Activated CD4-positive, alpha-beta memory T cell treated with anti-CD3 and anti-CD28 coated beads, Interleukin-2, amount 10 ng/mL, durations not matched to agents 7 days and 5 days (primary cell): ENCODE results near the gene NKD1. TPM values are rescaled to one million over a fixed set of nuclear protein-coding genes. Genes with fewer than 3 reads are reported as not detected.

Experiments used
- CTCF ChIA-PET: fragments of 350-600 bp; sonication (Branson Sonifier 250); formaldehyde crosslinking; loops from one replicate; lab custom pipeline; 2021; ENCODE audit warnings: antibody characterized with exemption, inconsistent platforms; lab: Charles Lee
- POLR2A ChIA-PET: fragments of 350-600 bp; sonication (Branson Sonifier 250); formaldehyde crosslinking; loops from one replicate; lab custom pipeline; 2021; ENCODE audit warnings: antibody characterized with exemption; lab: Charles Lee
- DNase-seq: peaks from one replicate; pipeline ENCODE4 v3.0.0-alpha.2; 2020
- H3K27ac Mint-ChIP-seq: one replicate; pipeline ENCODE4 v1.8.0; 2021; ENCODE audit warnings: mild to moderate bottlenecking, mixed read lengths
- H3K27me3 Mint-ChIP-seq: one replicate; pipeline ENCODE4 v1.8.0; 2021; ENCODE audit warnings: mixed read lengths
- H3K36me3 Mint-ChIP-seq: one replicate; pipeline ENCODE4 v1.8.0; 2021; ENCODE audit warnings: low read depth, mixed read lengths
- H3K4me1 Mint-ChIP-seq: one replicate; pipeline ENCODE4 v1.8.0; 2021; ENCODE audit warnings: mixed read lengths
- H3K4me3 Mint-ChIP-seq: one replicate; pipeline ENCODE4 v1.8.0; 2021; ENCODE audit warnings: mild to moderate bottlenecking, mixed read lengths
- H3K9me3 Mint-ChIP-seq: one replicate; pipeline ENCODE4 v1.8.0; 2021; ENCODE audit warnings: mixed read lengths
- total RNA-seq, 2 experiments: library from RNA; stranded (reverse); gene quantifications; one replicate each; pipeline ENCODE4 v1.2.3, GENCODE V29; 2021

NKD1 gene
- total RNA-seq, 2 experiments from 2014 or later = 0.95 to 1.9 TPM

DNA sequence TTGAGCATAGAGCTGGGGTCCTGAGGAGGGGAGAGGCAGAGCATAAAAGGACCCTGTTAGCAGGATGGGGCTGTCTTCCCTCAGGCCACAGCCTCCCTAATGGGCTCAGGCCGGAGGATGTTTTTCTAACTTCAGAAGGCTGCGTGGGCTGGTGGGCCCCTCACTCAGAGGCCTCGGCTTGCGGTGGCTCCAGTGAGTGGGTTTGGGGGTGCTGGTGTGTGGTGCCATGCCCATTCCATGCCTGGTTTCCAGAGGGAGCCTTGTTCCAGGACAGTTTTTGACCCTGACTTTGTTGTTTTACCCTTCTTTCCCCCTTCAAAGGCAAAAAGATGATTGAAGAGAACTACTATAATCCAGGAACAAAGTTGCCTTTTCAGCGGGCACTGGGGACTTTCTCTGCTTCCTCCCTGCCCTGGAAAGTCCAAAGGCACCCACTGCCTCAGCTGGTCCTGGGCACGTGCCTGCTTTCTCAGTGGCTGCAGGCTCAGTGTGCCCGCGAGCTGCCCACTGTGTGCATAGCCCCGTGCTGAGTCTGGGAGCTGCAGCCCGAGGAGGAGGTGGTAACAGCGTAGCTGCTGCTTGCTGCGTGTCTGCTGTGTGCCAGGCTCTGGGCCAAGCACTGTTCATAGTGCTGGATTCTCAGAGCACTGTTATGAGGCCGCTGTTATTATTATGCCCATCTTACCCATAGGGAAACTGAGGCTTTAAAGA is 11.8 kb downstream of the NKD1 start:
- CTCF ChIA-PET = no interaction called here

DNA sequence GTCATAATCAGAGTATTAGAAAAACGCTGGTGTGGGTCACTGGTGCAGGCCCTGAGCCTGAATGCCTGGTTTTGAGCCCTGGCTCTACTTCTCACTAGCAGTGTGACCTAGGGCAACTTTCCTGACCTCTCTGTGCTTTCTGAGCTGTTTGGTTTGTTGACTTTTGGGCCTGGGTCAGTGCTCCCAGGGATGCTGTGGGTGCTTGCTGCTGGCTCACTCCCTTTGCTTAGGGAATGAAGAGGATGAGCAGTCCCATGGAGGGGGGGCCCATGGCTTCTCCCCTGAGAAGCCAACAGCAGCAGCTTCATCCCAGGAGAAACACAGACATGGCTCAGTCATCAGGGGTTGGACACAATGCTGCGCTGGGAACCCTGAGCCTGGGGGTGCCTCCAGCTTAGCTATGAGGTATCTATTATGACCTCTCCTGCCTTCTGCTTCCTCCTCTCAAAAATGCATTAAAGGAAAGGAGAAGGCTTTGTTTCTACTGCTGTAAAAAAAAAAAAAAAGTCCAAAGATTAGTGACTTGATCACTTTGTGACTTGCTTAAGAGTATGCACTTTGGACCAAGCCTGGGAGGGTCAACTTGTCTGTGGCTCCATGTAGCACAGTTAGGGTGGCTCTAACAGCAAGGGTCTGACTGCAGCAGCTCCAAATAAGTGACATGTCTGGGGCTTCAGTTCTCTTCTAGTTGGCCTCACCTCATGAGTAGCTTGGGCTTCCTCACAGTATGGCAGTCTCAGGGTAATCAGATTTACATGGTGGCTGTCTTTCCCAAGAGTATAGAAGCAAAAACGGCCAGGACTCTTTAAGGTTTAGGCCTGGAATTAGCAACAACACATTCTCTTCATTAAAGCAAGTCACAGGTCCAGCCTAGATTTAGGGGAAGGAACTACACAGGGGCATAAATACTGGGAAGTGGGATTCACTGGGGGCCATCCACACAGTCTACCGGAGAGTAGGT is 13.0 kb downstream of the NKD1 start:
- no peak overlapping the region for H3K4me3 Mint-ChIP-seq
- no peak overlapping the region for H3K27ac Mint-ChIP-seq
- H3K36me3 Mint-ChIP-seq = no peaks in the 10 kb centered on the region
- no peak for DNase-seq
- POLR2A ChIA-PET = no interaction called here
- CTCF ChIA-PET = no interaction called here
- no peaks in the 10 kb centered on the region for H3K9me3 Mint-ChIP-seq
- no peaks in the 10 kb centered on the region for H3K27me3 Mint-ChIP-seq
- no peaks in the 10 kb centered on the region for H3K4me1 Mint-ChIP-seq

More for the DNA sequence above, 11.8 kb downstream of the NKD1 start:
- Mint-ChIP-seq H3K4me3 (no peak overlapping the region), H3K4me1 (no peaks in the 10 kb centered on the region), H3K27ac (no peak overlapping the region), H3K27me3 (no peaks in the 10 kb centered on the region), H3K36me3 (no peaks in the 10 kb centered on the region), H3K9me3 (no peaks in the 10 kb centered on the region)
- POLR2A ChIA-PET = no interaction called here
- no peak for DNase-seq

- H3K4me1 Mint-ChIP-seq = no peaks in the 10 kb centered on the region
- ChIA-PET POLR2A (no interaction called here), CTCF (no interaction called here)
- DNase-seq = no peak
- no peak overlapping the region for H3K27ac Mint-ChIP-seq
- H3K27me3 Mint-ChIP-seq = no peaks in the 10 kb centered on the region
- H3K9me3 Mint-ChIP-seq = no peaks in the 10 kb centered on the region
- H3K36me3 Mint-ChIP-seq = no peaks in the 10 kb centered on the region
- no peak overlapping the region for H3K4me3 Mint-ChIP-seq
These were observed 14.5 kb downstream of the NKD1 start for GRCh38 chr16:50562657-50563056.

DNA sequence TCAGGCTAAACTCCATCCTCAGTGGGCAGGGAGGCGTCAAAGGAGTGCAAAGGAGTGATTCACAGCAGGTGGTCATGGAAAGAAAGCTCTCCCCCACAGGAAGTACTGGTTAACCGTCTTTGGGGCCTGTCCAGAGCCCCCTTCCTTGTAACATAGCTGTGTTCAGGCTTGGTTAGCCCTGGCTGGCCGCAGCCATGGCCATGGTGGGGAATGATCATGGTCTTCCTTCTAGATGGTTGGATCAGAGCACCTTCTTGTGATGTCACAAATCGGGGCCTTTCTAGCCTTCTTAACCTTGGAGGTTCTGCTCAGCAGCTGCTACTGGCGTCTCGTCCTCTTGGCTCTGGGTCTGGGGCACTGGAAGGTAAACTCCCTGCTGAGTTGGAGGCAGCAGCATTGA is 15.8 kb downstream of the NKD1 start:
- Mint-ChIP-seq H3K27me3 (no peaks in the 10 kb centered on the region), H3K4me1 (no peaks in the 10 kb centered on the region), H3K36me3 (no peaks in the 10 kb centered on the region), H3K9me3 (no peaks in the 10 kb centered on the region), H3K27ac (no peak overlapping the region), H3K4me3 (no peak overlapping the region)
- CTCF ChIA-PET = no interaction called here
- no peak for DNase-seq
- POLR2A ChIA-PET = no interaction called here

GRCh38 chr16:50565428-50565827 is 17.2 kb downstream of the NKD1 start:
- no peaks in the 10 kb centered on the region for H3K27me3 Mint-ChIP-seq
- ChIA-PET POLR2A (no interaction called here), CTCF (no interaction called here)
- H3K36me3 Mint-ChIP-seq = no peaks in the 10 kb centered on the region
- no peak for DNase-seq
- H3K4me3 Mint-ChIP-seq = no peak overlapping the region
- no peaks in the 10 kb centered on the region for H3K4me1 Mint-ChIP-seq
- H3K9me3 Mint-ChIP-seq = no peaks in the 10 kb centered on the region
- no peak overlapping the region for H3K27ac Mint-ChIP-seq

DNA sequence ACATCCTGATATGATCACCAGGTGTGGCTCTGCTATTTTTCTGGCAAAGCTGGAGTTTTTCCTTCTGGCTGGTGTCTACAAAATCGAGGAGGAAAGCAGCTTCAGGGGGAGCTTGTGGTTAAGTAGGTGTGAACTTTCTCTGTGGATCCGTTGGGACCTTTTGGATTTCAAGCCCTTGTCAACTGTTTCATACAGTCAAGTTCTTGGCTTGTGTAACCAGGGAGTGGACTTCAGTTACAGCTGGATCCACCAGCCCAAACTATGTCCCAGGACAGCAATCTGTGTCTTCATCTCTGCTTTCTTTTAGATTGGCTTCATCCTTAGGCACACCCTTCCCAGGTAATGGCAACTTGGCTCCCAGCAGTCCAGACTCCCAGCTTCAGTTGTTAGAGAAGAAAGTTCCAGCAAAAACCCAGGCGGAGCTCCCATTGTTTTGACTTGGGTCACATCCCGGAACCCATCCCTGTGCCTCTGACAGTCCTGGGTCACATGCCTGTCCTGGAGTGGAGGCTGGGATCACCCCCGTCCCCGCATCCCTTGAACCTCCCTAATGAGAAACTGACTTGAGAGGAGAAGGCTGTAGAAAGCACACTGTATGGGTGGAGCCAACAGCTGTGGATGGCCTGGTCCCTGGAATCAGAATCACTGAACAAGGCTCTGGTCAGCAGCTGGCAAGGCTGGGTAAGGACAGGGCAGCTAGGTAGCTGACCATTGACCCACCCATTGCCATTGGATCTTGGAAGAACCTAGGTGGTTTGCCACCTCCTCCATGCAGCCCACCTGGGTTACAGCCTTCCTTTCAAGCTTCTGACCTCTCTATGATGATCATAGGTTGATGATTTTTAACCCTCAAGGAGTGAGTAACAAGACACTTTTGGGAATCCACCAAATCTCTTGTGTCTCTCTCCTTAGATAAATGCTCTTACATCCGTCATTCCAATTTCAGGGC is 18.1 kb downstream of the NKD1 start:
- CTCF ChIA-PET = no interaction called here
- H3K9me3 Mint-ChIP-seq = no peaks in the 10 kb centered on the region
- H3K27ac Mint-ChIP-seq = no peak overlapping the region
- no peak overlapping the region for H3K4me3 Mint-ChIP-seq
- H3K27me3 Mint-ChIP-seq = no peaks in the 10 kb centered on the region
- no peak for DNase-seq
- POLR2A ChIA-PET = no interaction called here
- no peaks in the 10 kb centered on the region for H3K4me1 Mint-ChIP-seq
- no peaks in the 10 kb centered on the region for H3K36me3 Mint-ChIP-seq

DNA sequence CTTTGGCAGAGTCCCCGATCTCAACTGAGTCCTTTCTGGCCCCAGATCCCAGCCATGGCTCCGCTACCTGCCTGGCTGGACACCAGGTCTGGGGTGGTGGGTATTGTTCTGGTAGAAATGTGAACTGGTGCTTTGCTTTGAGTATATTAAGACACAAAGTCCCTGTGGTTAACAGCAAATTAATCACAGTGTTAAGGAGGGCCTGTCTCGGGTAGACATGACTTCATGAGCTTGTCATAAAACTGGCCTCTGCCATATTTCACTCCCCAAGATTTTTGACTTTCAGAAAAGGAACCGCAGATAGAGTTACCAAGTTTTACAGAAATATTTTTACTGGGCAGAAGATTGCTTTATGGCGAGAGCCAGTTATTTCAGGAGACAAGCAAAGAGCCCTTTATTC is 19.5 kb downstream of the NKD1 start:
- Mint-ChIP-seq H3K36me3 (no peaks in the 10 kb centered on the region), H3K27me3 (no peaks in the 10 kb centered on the region), H3K4me3 (no peak overlapping the region), H3K27ac (no peak overlapping the region), H3K9me3 (no peaks in the 10 kb centered on the region), H3K4me1 (no peaks in the 10 kb centered on the region)
- DNase-seq = no peak
- ChIA-PET CTCF (no interaction called here), POLR2A (no interaction called here)

GRCh38 chr16:50568187-50568815 is 20.1 kb downstream of the NKD1 start:
- no peak for DNase-seq
- no peaks in the 10 kb centered on the region for H3K9me3 Mint-ChIP-seq
- H3K36me3 Mint-ChIP-seq = no peaks in the 10 kb centered on the region
- ChIA-PET POLR2A (no interaction called here), CTCF (no interaction called here)
- H3K4me3 Mint-ChIP-seq = no peak overlapping the region
- H3K27me3 Mint-ChIP-seq = no peaks in the 10 kb centered on the region
- no peak overlapping the region for H3K27ac Mint-ChIP-seq
- no peaks in the 10 kb centered on the region for H3K4me1 Mint-ChIP-seq

DNA sequence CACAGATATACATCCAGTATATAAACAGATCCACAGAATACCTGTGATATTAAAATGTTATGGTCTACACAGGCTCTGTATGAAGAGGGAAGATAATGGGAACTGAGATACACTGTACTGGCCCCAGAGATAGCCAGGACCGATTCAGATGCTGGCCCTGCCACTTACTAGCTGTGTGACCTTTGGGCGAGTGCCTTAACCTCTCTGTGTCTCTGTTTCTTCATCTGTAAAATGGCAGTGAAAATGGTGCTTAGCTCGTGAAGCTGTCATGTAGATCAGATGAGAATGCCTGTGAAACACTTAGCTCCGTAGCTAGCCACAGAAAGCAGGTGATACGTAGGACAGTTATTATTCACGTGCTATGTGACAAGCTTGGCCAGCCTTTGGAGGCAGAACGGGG is 22.2 kb downstream of the NKD1 start:
- no peak overlapping the region for H3K27ac Mint-ChIP-seq

DNA sequence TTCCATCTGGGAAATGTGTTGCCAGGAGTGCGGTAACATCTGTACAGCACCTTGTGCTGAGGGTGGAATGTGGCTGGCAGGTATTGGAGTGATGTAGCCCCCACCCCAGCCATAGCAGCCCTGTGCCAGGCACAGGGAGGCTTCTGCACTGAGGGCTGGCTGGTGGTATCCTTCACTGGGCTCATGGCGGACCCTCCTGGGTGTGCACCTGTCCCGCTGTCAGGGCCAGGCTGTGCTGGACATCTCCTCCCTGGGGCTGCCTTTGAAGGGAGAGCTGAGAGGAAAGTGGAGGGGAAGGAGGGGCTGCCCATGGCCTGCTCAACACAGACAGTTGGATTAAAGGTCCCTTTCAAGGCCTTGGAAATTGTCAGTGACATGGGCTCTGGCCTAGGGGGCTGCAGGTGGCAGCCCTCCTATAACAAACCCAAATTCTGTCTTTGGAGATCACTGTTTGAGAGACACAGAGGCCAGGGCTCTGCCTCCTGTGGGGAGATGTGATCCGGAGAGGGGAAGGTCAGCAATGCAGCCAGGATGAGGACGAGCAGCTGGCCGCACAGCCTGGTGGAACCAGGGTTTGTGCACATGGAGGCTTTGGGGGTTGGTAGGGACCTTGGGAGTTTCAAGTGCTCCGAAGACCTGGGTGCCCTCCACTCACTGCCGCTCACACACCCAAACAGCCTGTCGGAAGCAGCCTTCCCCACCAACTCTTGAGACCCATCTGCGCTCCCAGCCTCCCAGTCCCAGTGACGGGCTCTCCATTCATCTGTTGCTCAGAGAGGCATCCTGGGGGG is 22.8 kb downstream of the NKD1 start:
- DNase-seq = no peak
- ChIA-PET POLR2A (no interaction called here), CTCF (no interaction called here)
- no peak overlapping the region for H3K4me3 Mint-ChIP-seq
- no peaks in the 10 kb centered on the region for H3K36me3 Mint-ChIP-seq
- H3K27ac Mint-ChIP-seq = no peak overlapping the region
- H3K4me1 Mint-ChIP-seq = no peaks in the 10 kb centered on the region
- H3K27me3 Mint-ChIP-seq = no peaks in the 10 kb centered on the region
- no peaks in the 10 kb centered on the region for H3K9me3 Mint-ChIP-seq

More for the DNA sequence above, 22.2 kb downstream of the NKD1 start:
- Mint-ChIP-seq H3K4me3 (no peak overlapping the region), H3K4me1 (no peaks in the 10 kb centered on the region), H3K36me3 (no peaks in the 10 kb centered on the region), H3K9me3 (no peaks in the 10 kb centered on the region), H3K27me3 (no peaks in the 10 kb centered on the region)
- ChIA-PET CTCF (no interaction called here), POLR2A (no interaction called here)
- DNase-seq = no peak

GRCh38 chr16:50571786-50572185 is 23.6 kb downstream of the NKD1 start:
- Mint-ChIP-seq H3K9me3 (no peaks in the 10 kb centered on the region), H3K4me1 (no peaks in the 10 kb centered on the region), H3K27ac (no peak overlapping the region), H3K27me3 (no peaks in the 10 kb centered on the region), H3K36me3 (no peaks in the 10 kb centered on the region), H3K4me3 (no peak overlapping the region)
- CTCF ChIA-PET = no interaction called here
- POLR2A ChIA-PET = no interaction called here
- DNase-seq = no peak

DNA sequence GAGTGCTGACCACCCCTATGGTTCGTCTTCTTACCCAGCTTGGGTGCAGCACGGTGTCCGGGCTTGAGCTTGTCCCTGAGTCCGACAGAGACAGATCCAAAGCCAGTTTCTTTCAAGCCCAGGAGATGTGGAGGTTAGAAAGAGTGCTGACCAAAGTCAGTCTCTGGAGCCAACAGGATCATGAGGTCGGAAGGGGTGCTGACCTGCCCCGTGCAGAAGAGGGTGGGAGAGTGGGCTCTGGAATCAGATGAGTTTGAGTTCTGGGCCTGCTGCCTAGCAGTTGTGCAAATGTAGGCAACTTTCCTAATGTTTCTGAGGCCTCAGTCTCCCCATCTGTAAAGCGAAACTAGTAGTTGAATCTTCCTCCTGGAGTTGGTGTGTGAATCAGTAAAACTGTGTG is 24.5 kb downstream of the NKD1 start:
- ChIA-PET POLR2A (no interaction called here), CTCF (no interaction called here)
- Mint-ChIP-seq H3K9me3 (no peaks in the 10 kb centered on the region), H3K36me3 (no peaks in the 10 kb centered on the region), H3K27me3 (no peaks in the 10 kb centered on the region), H3K4me1 (no peaks in the 10 kb centered on the region), H3K4me3 (no peak overlapping the region), H3K27ac (no peak overlapping the region)
- DNase-seq = no peak
